ENCODE data around the gene TCFL5.
"Not testable (repeated sequence)": the region's sequence is repeated elsewhere in the genome, so short reads cannot be mapped to it uniquely, and the experiment has no call there.

Gene TCFL5

GRCh38 chr20:62879275-62880146 lies 17.9 kb upstream of the TCFL5 start:
- no peak for FAIRE-seq

GRCh38 chr20:62878244-62879038 lies 16.8 kb upstream of the TCFL5 start:
- FAIRE-seq = no peak

- FAIRE-seq = no peak
These were observed 15.5 kb upstream of the TCFL5 start for GRCh38 chr20:62876902-62877816.

GRCh38 chr20:62876501-62876901 lies 14.9 kb upstream of the TCFL5 start:
- no peak for FAIRE-seq

- no peak for FAIRE-seq
These were observed 14.1 kb upstream of the TCFL5 start for GRCh38 chr20:62875419-62876361.

- FAIRE-seq = no peak
These were observed 13.3 kb upstream of the TCFL5 start for GRCh38 chr20:62874964-62875344.

GRCh38 chr20:62873681-62874031 lies 12.0 kb upstream of the TCFL5 start:
- not testable (repeated sequence) for FAIRE-seq

- FAIRE-seq = no peak
These were observed 11.7 kb upstream of the TCFL5 start for GRCh38 chr20:62873280-62873679.

GRCh38 chr20:62872862-62873261 lies 11.2 kb upstream of the TCFL5 start:
- no peak for FAIRE-seq

GRCh38 chr20:62872184-62872847 lies 10.7 kb upstream of the TCFL5 start:
- no peak for FAIRE-seq

GRCh38 chr20:62864207-62864606 lies 2.6 kb upstream of the TCFL5 start:
- no peak for FAIRE-seq

- no peak for FAIRE-seq
These were observed 514 bp downstream of the TCFL5 start for GRCh38 chr20:62860924-62861691.

- FAIRE-seq = no peak
These were observed 1.2 kb downstream of the TCFL5 start for GRCh38 chr20:62860391-62860923.

- no peak for FAIRE-seq
These were observed 1.9 kb downstream of the TCFL5 start for GRCh38 chr20:62859721-62860120.

GRCh38 chr20:62858058-62858830 lies 3.4 kb downstream of the TCFL5 start:
- FAIRE-seq = no peak

- no peak for FAIRE-seq
These were observed 4.5 kb downstream of the TCFL5 start for GRCh38 chr20:62856931-62857619.

- FAIRE-seq = no peak
These were observed 6.5 kb downstream of the TCFL5 start for GRCh38 chr20:62855120-62855519.

- FAIRE-seq = no peak
These were observed 7.5 kb downstream of the TCFL5 start for GRCh38 chr20:62854121-62854520.

GRCh38 chr20:62853304-62853703 lies 8.3 kb downstream of the TCFL5 start:
- not testable (repeated sequence) for FAIRE-seq

Measured in endometrium (tissue), 2 donors.